Astrocyte of the spinal cord (primary cell): Measurements from ENCODE around the gene TMTC2.
A peak's percentile ranks its signal among the peaks of the same experiment; 100 is the strongest.

Experiments used
- DNase-seq: peaks from one replicate; pipeline ENCODE4 v3.0.0; 2011; ENCODE audit warnings: low read depth, low spot score
- H3K4me3 ChIP-seq: 2 replicates; pipeline ENCODE4 v1.5.1; 2011; ENCODE audit warnings: low read depth, mild to moderate bottlenecking, low read length, moderate library complexity
- in situ Hi-C: cut with HindIII; loops from 2 replicates; pipeline ENCODE4 v1.10.0; 2017; ENCODE audit warnings: low sequenced_read_pairs
- TF ChIP-seq, protein P1 (sequence below): IDR thresholded peaks from 2 replicates; pipeline ENCODE4 v1.5.1; 2012; ENCODE audit warnings: low read depth, mild to moderate bottlenecking, low read length, inconsistent platforms

Gene TMTC2

DNA sequence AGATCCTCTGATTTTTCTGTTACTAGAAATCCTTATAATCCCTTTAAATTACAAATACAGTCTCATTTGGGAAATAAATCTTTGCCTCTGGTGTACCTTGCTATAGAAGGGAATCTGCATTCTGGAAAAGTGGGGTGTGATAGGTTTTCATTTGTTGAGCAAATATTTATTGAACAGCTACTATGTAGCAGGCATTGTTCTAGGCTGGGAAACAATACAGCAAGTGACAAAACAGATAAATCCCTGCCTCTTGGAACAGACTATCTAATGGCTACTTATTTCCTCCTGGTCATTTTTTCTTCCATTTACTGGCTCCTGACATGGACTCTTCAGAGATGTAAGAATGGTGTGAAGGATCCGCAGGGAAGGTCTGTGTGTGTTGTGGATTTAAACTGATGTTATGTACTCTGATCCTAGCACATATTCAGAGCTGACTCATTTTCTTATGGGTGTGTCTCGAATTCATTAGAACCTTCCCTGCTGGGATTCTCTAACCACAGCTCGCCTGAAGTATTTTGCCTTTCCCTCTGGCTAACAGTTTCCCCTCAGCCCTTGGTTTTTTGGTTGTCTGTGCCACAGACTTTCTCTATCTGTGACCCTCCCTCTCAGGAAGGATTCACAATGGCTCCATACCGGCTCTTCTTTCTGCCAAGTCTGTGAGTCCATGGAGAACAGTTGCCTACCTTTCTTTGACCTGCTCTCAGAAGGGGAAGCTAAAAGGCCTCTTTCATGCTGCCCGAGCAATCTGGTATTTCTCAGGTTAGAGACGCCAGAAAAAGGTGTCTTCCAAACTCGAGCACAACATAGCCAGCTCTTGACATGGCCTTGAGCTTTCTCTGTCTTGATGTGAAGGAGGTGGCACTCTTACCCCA is 53.7 kb downstream of the TMTC2 start:
- TF ChIP-seq, protein P1, sequence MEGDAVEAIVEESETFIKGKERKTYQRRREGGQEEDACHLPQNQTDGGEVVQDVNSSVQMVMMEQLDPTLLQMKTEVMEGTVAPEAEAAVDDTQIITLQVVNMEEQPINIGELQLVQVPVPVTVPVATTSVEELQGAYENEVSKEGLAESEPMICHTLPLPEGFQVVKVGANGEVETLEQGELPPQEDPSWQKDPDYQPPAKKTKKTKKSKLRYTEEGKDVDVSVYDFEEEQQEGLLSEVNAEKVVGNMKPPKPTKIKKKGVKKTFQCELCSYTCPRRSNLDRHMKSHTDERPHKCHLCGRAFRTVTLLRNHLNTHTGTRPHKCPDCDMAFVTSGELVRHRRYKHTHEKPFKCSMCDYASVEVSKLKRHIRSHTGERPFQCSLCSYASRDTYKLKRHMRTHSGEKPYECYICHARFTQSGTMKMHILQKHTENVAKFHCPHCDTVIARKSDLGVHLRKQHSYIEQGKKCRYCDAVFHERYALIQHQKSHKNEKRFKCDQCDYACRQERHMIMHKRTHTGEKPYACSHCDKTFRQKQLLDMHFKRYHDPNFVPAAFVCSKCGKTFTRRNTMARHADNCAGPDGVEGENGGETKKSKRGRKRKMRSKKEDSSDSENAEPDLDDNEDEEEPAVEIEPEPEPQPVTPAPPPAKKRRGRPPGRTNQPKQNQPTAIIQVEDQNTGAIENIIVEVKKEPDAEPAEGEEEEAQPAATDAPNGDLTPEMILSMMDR, result no peak
- H3K4me3 ChIP-seq, result no peak overlapping the region
- peak; percentile 91 for DNase-seq
- in situ Hi-C loops, result no loop called here

DNA sequence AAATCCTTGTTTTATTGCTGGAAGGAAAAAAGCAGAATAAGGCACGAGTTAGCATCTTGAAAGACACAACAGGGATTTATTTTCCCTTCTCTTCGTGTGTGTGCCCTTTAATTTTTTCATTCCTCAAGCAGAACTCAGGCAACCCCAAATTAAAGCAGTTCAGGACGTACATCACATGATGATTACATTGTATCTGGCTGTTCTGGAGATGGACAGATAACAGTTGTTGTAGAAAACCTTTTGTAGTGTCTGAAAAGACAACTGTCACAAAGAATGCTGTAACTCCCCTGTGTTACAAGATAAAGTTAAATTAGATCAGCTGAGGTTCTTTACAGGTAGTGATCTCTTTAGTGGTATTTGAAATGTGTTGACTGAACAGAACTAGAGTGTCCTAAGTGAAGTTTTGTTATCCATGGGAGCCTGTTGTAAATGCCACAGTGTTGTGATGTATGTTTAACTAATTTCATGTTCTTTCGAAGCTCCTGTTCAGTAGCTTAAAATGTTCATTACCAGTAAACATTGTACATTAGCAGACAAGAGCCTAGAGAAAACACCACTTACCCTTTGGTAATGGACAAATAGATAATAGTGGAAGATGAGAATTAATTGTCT is 58.5 kb downstream of the TMTC2 start:
- in situ Hi-C loops, result no loop called here
- TF ChIP-seq, protein P1, result no peak

DNA sequence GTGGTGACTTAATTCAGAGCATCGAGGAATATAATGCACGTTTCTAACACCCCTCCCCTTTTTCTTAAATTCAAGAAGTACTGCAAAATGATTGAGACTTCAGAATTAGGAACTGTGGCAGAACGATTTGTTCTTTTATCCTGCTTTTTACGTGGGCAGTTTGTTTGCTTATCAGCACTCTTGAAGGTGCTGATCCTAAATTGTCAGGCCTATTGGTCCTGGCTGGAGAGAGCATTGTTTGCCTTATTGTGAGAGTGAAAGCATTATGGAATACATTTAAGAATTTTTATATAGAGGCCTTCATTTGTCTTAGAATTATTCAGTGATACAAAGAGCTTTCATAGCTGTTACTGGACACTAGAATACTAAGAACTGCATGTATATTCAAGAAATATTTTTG is 59.1 kb downstream of the TMTC2 start:
- TF ChIP-seq, protein P1, result no peak
- DNase-seq, result no peak

More for the DNA sequence above, 58.5 kb downstream of the TMTC2 start:
- H3K4me3 ChIP-seq, result no peak overlapping the region
- DNase-seq, result no peak

DNA sequence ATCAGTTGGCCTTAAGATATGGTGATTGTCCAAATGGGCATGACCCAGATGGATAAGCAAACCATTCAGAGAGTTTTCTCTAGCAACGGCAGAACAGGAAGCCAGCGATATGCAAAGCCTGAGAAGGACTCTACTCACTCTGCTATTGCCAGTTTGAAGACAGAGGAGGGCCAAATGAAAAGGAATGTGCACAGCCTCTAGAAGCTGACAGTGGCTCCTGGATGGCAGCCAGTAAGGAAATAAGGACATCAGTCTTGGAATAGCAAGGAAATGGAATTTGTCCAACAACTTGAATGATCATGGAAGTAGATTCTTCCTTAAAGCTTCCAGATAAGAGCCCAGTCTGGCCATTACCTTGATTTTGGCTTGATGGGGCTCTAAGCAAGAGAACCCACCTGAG is 60.0 kb downstream of the TMTC2 start:
- in situ Hi-C loops, result no loop called here
- no peak overlapping the region for H3K4me3 ChIP-seq
- DNase-seq, result no peak
- TF ChIP-seq, protein P1, result no peak

More for the DNA sequence above, 59.1 kb downstream of the TMTC2 start:
- in situ Hi-C loops, result no loop called here
- H3K4me3 ChIP-seq, result no peak overlapping the region

DNA sequence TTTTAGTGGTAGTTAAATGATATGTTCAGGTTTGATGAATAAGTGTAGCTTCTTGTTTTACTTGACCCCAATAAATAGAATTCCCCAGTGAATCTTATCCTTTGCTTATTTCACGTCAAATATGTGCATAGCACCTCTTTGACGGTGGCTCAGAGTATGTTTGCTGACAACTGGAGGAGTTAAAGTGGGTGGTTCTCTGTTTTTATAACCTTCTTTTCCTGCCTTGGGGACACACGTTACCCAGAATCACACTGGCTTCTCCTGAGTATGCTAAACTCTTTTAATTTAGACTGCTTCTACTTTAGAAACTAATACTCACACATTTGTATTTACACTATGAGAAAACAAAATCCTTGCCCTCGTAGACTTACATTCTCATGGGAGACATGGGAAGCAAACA is 62.3 kb downstream of the TMTC2 start:
- no peak for DNase-seq
- TF ChIP-seq, protein P1, result no peak
- in situ Hi-C loops, result no loop called here
- H3K4me3 ChIP-seq, result no peak overlapping the region

DNA sequence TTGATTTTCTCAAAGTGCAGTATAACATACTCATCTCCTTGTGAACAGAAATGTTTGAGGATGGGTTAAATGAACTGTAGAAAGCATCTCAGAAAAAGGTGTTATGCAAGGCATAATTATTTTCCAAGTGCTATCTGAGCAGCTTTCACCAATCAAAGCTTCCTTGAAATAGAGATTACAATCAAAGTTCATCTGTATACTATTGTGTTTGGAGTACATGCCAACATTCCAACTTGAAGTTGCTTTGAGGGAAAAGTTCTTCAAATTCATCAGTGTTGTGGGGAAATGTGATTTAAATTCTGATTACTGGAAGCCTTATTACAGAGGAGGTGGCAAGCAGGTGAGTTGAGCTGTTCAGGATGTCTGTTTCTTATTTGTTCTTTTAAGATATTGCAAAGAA is 68.2 kb downstream of the TMTC2 start:
- in situ Hi-C loops, result no loop called here
- TF ChIP-seq, protein P1, result no peak
- H3K4me3 ChIP-seq, result no peak overlapping the region
- DNase-seq, result no peak
